Thoracic aorta (tissue), 2 donors: ENCODE data around the gene DUSP8. TPM values are rescaled to one million over a fixed set of nuclear protein-coding genes. Genes with fewer than 3 reads are reported as not detected.
"Not testable (repeated sequence)": the region's sequence is repeated elsewhere in the genome, so short reads cannot be mapped to it uniquely, and the experiment has no call there.

ENCODE experiments used
- ATAC-seq: fragments of 150-250 bp; one replicate; pipeline ENCODE4 v1.8.0; 2017; ENCODE audit warnings: low read depth; ENCODE audit not compliant: insufficient number of reproducible peaks, low FRiP score
- DNase-seq: peaks from one replicate; pipeline ENCODE4 v3.0.0-alpha.2; 2020; ENCODE audit warnings: low spot score
- H3K27ac ChIP-seq, 2 donors: fragments of 200-600 bp; sonication (generic); 1 replicate in 1 of 2; 2 replicates in 1 of 2; pipeline ENCODE4 v1.5.1; 2016; ENCODE audit warnings: mild to moderate bottlenecking in 2 of 2, moderate library complexity in 2 of 2
- H3K27me3 ChIP-seq: fragments of 200-600 bp; sonication (generic); replicated peaks from 2 replicates; pipeline ENCODE4 v1.6.0; 2016; ENCODE audit warnings: mild to moderate bottlenecking; ENCODE audit not compliant: insufficient read depth
- H3K36me3 ChIP-seq: fragments of 200-600 bp; sonication (generic); one replicate; pipeline ENCODE4 v1.5.1; 2016
- H3K4me1 ChIP-seq, 2 donors: fragments of 200-600 bp; sonication (generic); 1 replicate in 1 of 2; 2 replicates in 1 of 2; pipeline versions ENCODE4 v1.5.1 to v1.6.0; 2016; ENCODE audit warnings: low read depth in 2 of 2, mild to moderate bottlenecking in 1 of 2; ENCODE audit not compliant: control insufficient read depth in 1 of 2
- H3K4me3 ChIP-seq: fragments of 200-600 bp; sonication (generic); 2 replicates; pipeline ENCODE4 v1.5.1; 2016; ENCODE audit warnings: mild to moderate bottlenecking
- H3K9me3 ChIP-seq: fragments of 200-600 bp; sonication (generic); 2 replicates; pipeline ENCODE4 v1.5.1; 2016
- CTCF ChIP-seq: fragments of 200-600 bp; sonication (generic); IDR thresholded peaks from one replicate; pipeline ENCODE4 v1.5.1; 2019; ENCODE audit warnings: antibody characterized with exemption
- total RNA-seq, 2 donors: library from RNA; depleted of rRNA; stranded (reverse); fragments of >200 nt; gene quantifications; one replicate each; pipeline versions ENCODE4 v1.1.0 to v1.2.3, GENCODE V29; 2016

The DUSP8 gene
- total RNA-seq, 2 donors from 2014 or later = 3.7 to 7.6 TPM

GRCh38 chr11:1604711-1605110, 32.6 kb upstream of the DUSP8 start:
- H3K4me3 ChIP-seq = no peak overlapping the region
- no peak for TF ChIP-seq CTCF
- H3K27ac ChIP-seq = no peak overlapping the region
- DNase-seq (no peak), ATAC-seq (no peak)
- H3K27me3 ChIP-seq = no peaks in the 10 kb centered on the region
- no peaks in the 10 kb centered on the region for H3K4me1 ChIP-seq
- no peaks in the 10 kb centered on the region for H3K9me3 ChIP-seq
- H3K36me3 ChIP-seq = no peaks in the 10 kb centered on the region

- Histone ChIP-seq H3K4me3 (no peak overlapping the region), H3K9me3 (no peaks in the 10 kb centered on the region), H3K27me3 (no peaks in the 10 kb centered on the region), H3K4me1 (no peaks in the 10 kb centered on the region), H3K36me3 (no peaks in the 10 kb centered on the region), H3K27ac (no peak overlapping the region)
- TF ChIP-seq CTCF = no peak
- ATAC-seq (no peak), DNase-seq (no peak)
These were observed 32.1 kb upstream of the DUSP8 start for GRCh38 chr11:1604181-1604580.

GRCh38 chr11:1603629-1604028, 31.6 kb upstream of the DUSP8 start:
- no peak for TF ChIP-seq CTCF
- ATAC-seq = no peak
- Histone ChIP-seq H3K9me3 (no peaks in the 10 kb centered on the region), H3K36me3 (no peaks in the 10 kb centered on the region), H3K4me3 (no peak overlapping the region), H3K4me1 (no peaks in the 10 kb centered on the region), H3K27me3 (no peaks in the 10 kb centered on the region), H3K27ac (no peak overlapping the region)
- DNase-seq = no peak

- not testable (repeated sequence) for H3K4me1 ChIP-seq, DNase-seq, H3K4me3 ChIP-seq, H3K27me3 ChIP-seq, H3K9me3 ChIP-seq, H3K36me3 ChIP-seq, H3K27ac ChIP-seq, ATAC-seq
These were observed 29.6 kb upstream of the DUSP8 start for GRCh38 chr11:1601663-1602062.

- Histone ChIP-seq H3K27ac (no peak overlapping the region), H3K9me3 (no peaks in the 10 kb centered on the region), H3K4me1 (no peaks in the 10 kb centered on the region), H3K27me3 (no peaks in the 10 kb centered on the region), H3K4me3 (no peak overlapping the region), H3K36me3 (no peaks in the 10 kb centered on the region)
- no peak for ATAC-seq
- no peak for TF ChIP-seq CTCF
- no peak for DNase-seq
These were observed 28.6 kb upstream of the DUSP8 start for GRCh38 chr11:1600626-1601025.

GRCh38 chr11:1598816-1599215, 26.7 kb upstream of the DUSP8 start:
- H3K27me3 ChIP-seq = no peaks in the 10 kb centered on the region
- no peak for DNase-seq

GRCh38 chr11:1598406-1598805, 26.3 kb upstream of the DUSP8 start:
- H3K36me3 ChIP-seq, H3K27me3 ChIP-seq, H3K4me3 ChIP-seq, H3K27ac ChIP-seq, ATAC-seq, H3K4me1 ChIP-seq, H3K9me3 ChIP-seq, DNase-seq: not testable (repeated sequence)

More at GRCh38 chr11:1598816-1599215, 26.7 kb upstream of the DUSP8 start:
- no peaks in the 10 kb centered on the region for H3K9me3 ChIP-seq
- no peaks in the 10 kb centered on the region for H3K36me3 ChIP-seq
- H3K4me1 ChIP-seq = no peaks in the 10 kb centered on the region
- no peak for ATAC-seq
- H3K27ac ChIP-seq = no peak overlapping the region
- no peak overlapping the region for H3K4me3 ChIP-seq
- TF ChIP-seq CTCF = no peak
